ENCODE results near the gene POGK. TPM values are rescaled to one million over a fixed set of nuclear protein-coding genes. Genes with fewer than 3 reads are reported as not detected.

The POGK gene
- total RNA-seq, 1 donor from 2014 or later: 47.7 TPM

DNA sequence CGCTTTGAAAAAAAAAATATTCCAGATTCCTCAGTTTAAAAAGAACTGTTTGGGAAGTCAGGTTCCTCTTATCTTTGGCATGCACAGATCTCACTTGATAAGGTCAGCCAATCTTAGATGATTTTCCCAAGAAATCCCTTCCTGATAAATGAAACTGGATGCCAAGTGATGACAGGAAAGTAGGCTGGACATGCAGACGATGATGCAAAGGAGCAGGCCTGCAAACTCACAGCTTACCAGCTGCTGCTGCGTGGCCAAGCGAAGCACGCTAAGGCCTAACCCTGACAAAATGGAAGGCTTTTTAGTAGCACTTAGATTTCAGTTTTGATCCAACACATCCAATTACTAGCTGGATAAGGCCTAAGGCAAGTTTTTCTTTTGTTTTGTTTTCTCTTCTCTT lies 26.7 kb downstream of the POGK start:
- peaks cover 43% of the 10 kb centered on the region for H4K20me1 ChIP-seq (ENCODE audit: low read depth)
- no peaks in the 10 kb centered on the region for H3K9me3 ChIP-seq (ENCODE audit: low read depth)
- Mint-ChIP-seq H3K9me3 (no peaks in the 10 kb centered on the region), H3K4me1 (peaks cover 7% of the 10 kb centered on the region), H3K27me3 (ENCODE audit: insufficient read depth, low read depth) (peaks cover 2% of the 10 kb centered on the region), H3K36me3 (peaks cover 50% of the 10 kb centered on the region), H3K4me3 (no peak overlapping the region), H3K27ac (no peak overlapping the region)
- no peak overlapping the region for H3K27ac ChIP-seq
- no peak for TF ChIP-seq EZH2phosphoT487 (IDR thresholded peaks at IDR 0.05)
- TF ChIP-seq, protein P1, sequence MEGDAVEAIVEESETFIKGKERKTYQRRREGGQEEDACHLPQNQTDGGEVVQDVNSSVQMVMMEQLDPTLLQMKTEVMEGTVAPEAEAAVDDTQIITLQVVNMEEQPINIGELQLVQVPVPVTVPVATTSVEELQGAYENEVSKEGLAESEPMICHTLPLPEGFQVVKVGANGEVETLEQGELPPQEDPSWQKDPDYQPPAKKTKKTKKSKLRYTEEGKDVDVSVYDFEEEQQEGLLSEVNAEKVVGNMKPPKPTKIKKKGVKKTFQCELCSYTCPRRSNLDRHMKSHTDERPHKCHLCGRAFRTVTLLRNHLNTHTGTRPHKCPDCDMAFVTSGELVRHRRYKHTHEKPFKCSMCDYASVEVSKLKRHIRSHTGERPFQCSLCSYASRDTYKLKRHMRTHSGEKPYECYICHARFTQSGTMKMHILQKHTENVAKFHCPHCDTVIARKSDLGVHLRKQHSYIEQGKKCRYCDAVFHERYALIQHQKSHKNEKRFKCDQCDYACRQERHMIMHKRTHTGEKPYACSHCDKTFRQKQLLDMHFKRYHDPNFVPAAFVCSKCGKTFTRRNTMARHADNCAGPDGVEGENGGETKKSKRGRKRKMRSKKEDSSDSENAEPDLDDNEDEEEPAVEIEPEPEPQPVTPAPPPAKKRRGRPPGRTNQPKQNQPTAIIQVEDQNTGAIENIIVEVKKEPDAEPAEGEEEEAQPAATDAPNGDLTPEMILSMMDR (IDR thresholded peaks at IDR 0.05): no peak
- no peak for TF ChIP-seq EZH2 (IDR thresholded peaks at IDR 0.05)
- H3K9ac ChIP-seq: no peak overlapping the region
- DNase-seq (ENCODE audit: low spot score): no peak
- peaks cover 49% of the 10 kb centered on the region for H3K36me3 ChIP-seq
- peaks cover under 1% of the 10 kb centered on the region for H3F3A ChIP-seq (ENCODE audit: low read depth)
- H3K4me2 ChIP-seq: no peak overlapping the region
- H3K4me3 ChIP-seq: no peak overlapping the region
- no peak overlapping the region for H2AFZ ChIP-seq (replicated peaks)
- H3K4me1 ChIP-seq: no peaks in the 10 kb centered on the region
- peaks cover 79% of the 10 kb centered on the region for H3K79me2 ChIP-seq (ENCODE audit: low read depth)
- no peaks in the 10 kb centered on the region for H3K27me3 ChIP-seq

DNA sequence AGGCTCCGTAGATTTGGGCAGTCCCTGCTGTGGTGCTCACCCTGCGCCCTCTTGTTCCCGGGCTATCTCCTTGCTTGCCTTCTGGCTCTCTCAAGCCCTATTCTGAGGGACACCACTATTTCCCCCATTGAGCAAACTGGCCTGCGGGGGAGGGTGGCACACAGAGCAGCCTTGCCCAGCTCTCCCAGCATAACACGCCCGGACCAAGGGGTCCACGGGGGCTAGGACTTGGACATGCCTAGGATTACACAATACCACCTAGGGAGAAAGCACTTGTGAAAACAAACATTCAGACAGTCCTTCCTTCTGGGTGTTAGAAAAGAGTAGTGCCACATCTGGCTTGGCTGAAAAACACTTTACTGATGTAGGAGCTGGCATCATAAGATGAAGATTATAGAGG lies 29.4 kb downstream of the POGK start:
- no peak overlapping the region for H3K4me2 ChIP-seq
- Mint-ChIP-seq H3K9me3 (no peaks in the 10 kb centered on the region), H3K27ac (no peak overlapping the region), H3K4me1 (peaks cover 20% of the 10 kb centered on the region), H3K4me3 (no peak overlapping the region), H3K36me3 (peaks cover 43% of the 10 kb centered on the region), H3K27me3 (ENCODE audit: insufficient read depth, low read depth) (peaks cover 2% of the 10 kb centered on the region)
- no peak overlapping the region for H3K4me3 ChIP-seq
- TF ChIP-seq EZH2 (IDR thresholded peaks at IDR 0.05) (no peak), EZH2phosphoT487 (IDR thresholded peaks at IDR 0.05) (no peak)
- TF ChIP-seq, protein P1 (IDR thresholded peaks at IDR 0.05): no peak
- no peak overlapping the region for H3K27ac ChIP-seq
- peaks cover 93% of the 10 kb centered on the region for H3K79me2 ChIP-seq (ENCODE audit: low read depth)
- H3K4me1 ChIP-seq: peaks cover 3% of the 10 kb centered on the region
- H3F3A ChIP-seq (ENCODE audit: low read depth): no peaks in the 10 kb centered on the region
- no peak overlapping the region for H2AFZ ChIP-seq (replicated peaks)
- H3K36me3 ChIP-seq: peaks cover 34% of the 10 kb centered on the region
- no peaks in the 10 kb centered on the region for H3K9me3 ChIP-seq (ENCODE audit: low read depth)
- no peak for DNase-seq (ENCODE audit: low spot score)
- no peaks in the 10 kb centered on the region for H3K27me3 ChIP-seq
- H4K20me1 ChIP-seq (ENCODE audit: low read depth): peaks cover 62% of the 10 kb centered on the region
- H3K9ac ChIP-seq: no peak overlapping the region

DNA sequence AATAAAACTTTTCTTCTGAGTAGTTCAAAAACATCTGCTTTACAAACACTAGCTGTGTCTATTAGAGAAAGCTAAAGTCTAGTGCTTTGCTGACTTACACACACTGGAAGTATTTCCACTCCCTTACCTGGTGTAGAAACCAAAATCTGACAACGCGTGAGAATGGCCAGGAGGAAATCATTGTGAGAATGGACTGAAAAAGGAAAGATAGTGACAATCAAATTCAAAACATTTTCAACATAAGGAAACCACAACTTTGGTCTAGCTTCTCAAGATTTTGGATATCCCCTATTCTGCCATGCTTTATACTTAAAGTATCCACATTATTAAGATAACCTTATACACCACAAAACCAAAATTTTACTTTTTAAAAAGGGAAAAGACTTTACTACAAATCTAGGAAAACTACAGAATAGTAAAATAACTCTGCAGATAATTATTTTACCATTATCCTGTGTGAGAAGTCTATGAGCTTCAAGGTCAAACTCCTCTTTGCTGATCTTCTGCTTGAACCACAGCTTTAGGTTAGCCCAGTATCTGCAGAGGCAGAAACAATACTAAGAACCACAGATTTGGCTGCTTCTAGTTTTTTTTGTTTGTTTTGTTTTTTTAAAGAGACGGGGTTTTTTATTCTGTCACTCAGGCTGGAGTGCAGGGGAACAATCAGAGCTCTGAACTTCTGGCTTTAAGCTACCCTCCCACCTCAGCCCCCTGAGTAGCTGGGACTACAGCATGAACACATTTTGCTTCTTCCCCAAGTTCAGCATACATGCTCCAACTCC lies 30.2 kb downstream of the POGK start:
- no peaks in the 10 kb centered on the region for H3K27me3 ChIP-seq
- H4K20me1 ChIP-seq (ENCODE audit: low read depth): peaks cover 66% of the 10 kb centered on the region
- H3K27ac ChIP-seq: no peak overlapping the region
- peaks cover 5% of the 10 kb centered on the region for H3K27me3 Mint-ChIP-seq (ENCODE audit: insufficient read depth, low read depth)
- peaks cover 4% of the 10 kb centered on the region for H3K4me1 ChIP-seq
- no peak for DNase-seq (ENCODE audit: low spot score)
- TF ChIP-seq EZH2 (IDR thresholded peaks at IDR 0.05) (no peak), EZH2phosphoT487 (IDR thresholded peaks at IDR 0.05) (no peak)
- TF ChIP-seq, protein P1 (IDR thresholded peaks at IDR 0.05): no peak
- no peaks in the 10 kb centered on the region for H3K9me3 ChIP-seq (ENCODE audit: low read depth)
- peaks cover 41% of the 10 kb centered on the region for H3K36me3 Mint-ChIP-seq
- no peaks in the 10 kb centered on the region for H3F3A ChIP-seq (ENCODE audit: low read depth)
- H3K36me3 ChIP-seq: peaks cover 27% of the 10 kb centered on the region
- no peak overlapping the region for H3K4me3 Mint-ChIP-seq
- H3K9ac ChIP-seq: no peak overlapping the region
- H3K9me3 Mint-ChIP-seq: no peaks in the 10 kb centered on the region
- peak overlapping the region; percentile 34 for H3K27ac Mint-ChIP-seq
- no peak overlapping the region for H3K4me2 ChIP-seq
- H3K4me3 ChIP-seq: no peak overlapping the region
- H3K4me1 Mint-ChIP-seq: peaks cover 23% of the 10 kb centered on the region
- H3K79me2 ChIP-seq (ENCODE audit: low read depth): peaks cover 93% of the 10 kb centered on the region
- H2AFZ ChIP-seq (replicated peaks): no peak overlapping the region

Data from neural progenitor cell (in vitro differentiated cells).